Esophagus squamous epithelium (tissue), 4 donors: Measurements from ENCODE around the gene RNF217.

Experiments used
- CTCF ChIP-seq, 6 experiments: fragments of 450-650 bp in 4 of 6; fragments of 200-600 bp in 2 of 6; sonication (generic) in 2 of 6; IDR thresholded peaks; one replicate each; pipeline ENCODE4 v1.5.1; 2016 to 2019; ENCODE audit warnings: antibody characterized with exemption in 6 of 6, mild to moderate bottlenecking in 4 of 6, moderate library complexity in 4 of 6
- POLR2A ChIP-seq, 4 donors: fragments of 450-650 bp; IDR thresholded peaks; one replicate each; pipeline ENCODE4 v1.6.1; 2017; ENCODE audit warnings: antibody characterized with exemption in 4 of 4, mild to moderate bottlenecking in 4 of 4, moderate library complexity in 3 of 4

GRCh38 chr6:124974771-124975377 is 12.6 kb downstream of the RNF217 start:
- no peak for TF ChIP-seq CTCF (IDR thresholded peaks at IDR 0.05)
- TF ChIP-seq POLR2A (IDR thresholded peaks at IDR 0.05) = no peak
